ENCODE measurements around the gene TMEM14C.

The TMEM14C gene

GRCh38 chr6:10763006-10763405, 40.1 kb downstream of the TMEM14C start:
- TF ChIP-seq POLR2A (IDR thresholded peaks at IDR 0.05; ENCODE audit: extremely low read depth, insufficient read length) (no peak), MYC (IDR thresholded peaks at IDR 0.05; ENCODE audit: low read depth, low read length) (no peak), MAX (IDR thresholded peaks at IDR 0.05; ENCODE audit: low read depth, low read length) (no peak), CTCF (IDR thresholded peaks at IDR 0.05; ENCODE audit: low read depth, low read length) (no peak)
- H3K4me3 ChIP-seq (ENCODE audit: low read depth, low read length): no peak overlapping the region
- no peak for DNase-seq (ENCODE audit: low read depth)

- TF ChIP-seq POLR2A (IDR thresholded peaks at IDR 0.05; ENCODE audit: extremely low read depth, insufficient read length) (no peak), MAX (IDR thresholded peaks at IDR 0.05; ENCODE audit: low read depth, low read length) (no peak), MYC (IDR thresholded peaks at IDR 0.05; ENCODE audit: low read depth, low read length) (no peak), CTCF (IDR thresholded peaks at IDR 0.05; ENCODE audit: low read depth, low read length) (no peak)
- no peak for DNase-seq (ENCODE audit: low read depth)
- H3K4me3 ChIP-seq (ENCODE audit: low read depth, low read length): no peak overlapping the region
These were observed 46.5 kb downstream of the TMEM14C start for GRCh38 chr6:10769419-10769818.

GRCh38 chr6:10771371-10771894, 48.6 kb downstream of the TMEM14C start:
- no peak for DNase-seq (ENCODE audit: low read depth)
- TF ChIP-seq MYC (IDR thresholded peaks at IDR 0.05; ENCODE audit: low read depth, low read length) (no peak), MAX (IDR thresholded peaks at IDR 0.05; ENCODE audit: low read depth, low read length) (no peak), CTCF (IDR thresholded peaks at IDR 0.05; ENCODE audit: low read depth, low read length) (no peak), POLR2A (IDR thresholded peaks at IDR 0.05; ENCODE audit: extremely low read depth, insufficient read length) (no peak)
- no peak overlapping the region for H3K4me3 ChIP-seq (ENCODE audit: low read depth, low read length)

GRCh38 chr6:10778230-10778629, 55.4 kb downstream of the TMEM14C start:
- no peak for DNase-seq (ENCODE audit: low read depth)
- H3K4me3 ChIP-seq (ENCODE audit: low read depth, low read length): no peak overlapping the region
- no peak for TF ChIP-seq MAX (IDR thresholded peaks at IDR 0.05; ENCODE audit: low read depth, low read length)

GRCh38 chr6:10779076-10779475, 56.2 kb downstream of the TMEM14C start:
- TF ChIP-seq MAX (IDR thresholded peaks at IDR 0.05; ENCODE audit: low read depth, low read length): no peak
- no peak for TF ChIP-seq CTCF (IDR thresholded peaks at IDR 0.05; ENCODE audit: low read depth, low read length)
- TF ChIP-seq MYC (IDR thresholded peaks at IDR 0.05; ENCODE audit: low read depth, low read length): no peak
- no peak for TF ChIP-seq POLR2A (IDR thresholded peaks at IDR 0.05; ENCODE audit: extremely low read depth, insufficient read length)
- H3K4me3 ChIP-seq (ENCODE audit: low read depth, low read length): no peak overlapping the region
- DNase-seq (ENCODE audit: low read depth): no peak
